ENCODE measurements around the gene CES3. TPM values are rescaled to one million over a fixed set of nuclear protein-coding genes. Genes with fewer than 3 reads are reported as not detected.
A peak's percentile ranks its signal among the peaks of the same experiment; 100 is the strongest.

CES3 gene
- total and polyA plus RNA-seq, 9 of the 15 experiments (the other 6 are each of a cell fraction or from before 2014, with no cell fraction given) = 0.06 to 2.2 (median 0.68) TPM

DNA sequence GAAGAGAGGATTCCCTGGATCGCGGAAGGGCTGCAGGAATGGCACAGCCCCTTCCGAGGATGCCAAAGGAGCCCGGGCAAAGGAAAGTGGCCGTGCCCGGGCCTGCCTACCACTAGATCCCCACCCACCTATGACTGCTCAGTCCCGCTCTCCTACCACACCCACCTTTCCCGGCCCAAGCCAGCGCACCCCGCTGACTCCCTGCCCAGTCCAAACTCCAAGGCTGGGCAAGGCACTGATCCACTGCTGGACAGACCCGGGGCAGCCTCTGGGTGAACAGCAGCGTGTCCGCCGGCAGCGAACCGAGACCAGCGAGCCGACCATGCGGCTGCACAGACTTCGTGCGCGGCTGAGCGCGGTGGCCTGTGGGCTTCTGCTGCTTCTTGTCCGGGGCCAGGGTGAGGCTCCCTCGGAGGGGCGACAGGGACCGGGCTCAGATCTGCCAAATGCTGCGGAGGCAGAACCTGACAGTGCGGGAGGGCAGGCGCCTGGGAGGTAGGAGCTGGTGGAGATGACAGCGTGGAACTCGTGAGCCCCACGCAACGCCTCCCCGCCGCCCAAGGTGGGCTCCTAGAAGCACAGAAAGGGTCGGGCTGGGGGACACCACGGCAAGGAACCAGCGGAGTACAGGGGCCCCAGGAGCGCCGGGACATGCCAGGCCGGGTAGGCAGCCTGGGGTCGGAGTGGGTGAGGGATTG, 25.6 kb upstream of the CES3 start, which contains the start of gene CES2 (continued):
- no peak for TF ChIP-seq PREB (CRISPR knock-in tag; IDR thresholded peaks at IDR 0.05)
- TF ChIP-seq POLR2G (IDR thresholded peaks at IDR 0.05; ENCODE audit: low read depth, low read length) = 0 out of 2 replicates have a peak, but pooled peaks have one; percentile 53
- no peak for TF ChIP-seq RBM14 (IDR thresholded peaks at IDR 0.05; ENCODE audit: borderline replicate concordance, insufficient read depth, low read depth, low read length)
- peak; percentile 37; the same call in 1 of the 2 replicates for TF ChIP-seq ARID4B (CRISPR knock-in tag; IDR thresholded peaks at IDR 0.05)
- TF ChIP-seq CSDE1 (IDR thresholded peaks at IDR 0.05) = no peak
- TF ChIP-seq ZNF584 (CRISPR knock-in tag; IDR thresholded peaks at IDR 0.05; ENCODE audit: low read depth) = no peak
- peak; percentile 74; the same call in 1 of the 2 replicates for TF ChIP-seq CBFB (CRISPR knock-in tag; IDR thresholded peaks at IDR 0.05)
- TF ChIP-seq MLLT1 (IDR thresholded peaks at IDR 0.05) = no peak
- no peak for TF ChIP-seq NFIC (IDR thresholded peaks at IDR 0.05)
- no peak for TF ChIP-seq CREB1 (IDR thresholded peaks at IDR 0.05)
- TF ChIP-seq CREB1 (CRISPR knock-in tag; IDR thresholded peaks at IDR 0.05) = no peak

Measured in K562 (cell line).